HG02884 (cell line): ENCODE results near the gene PKMYT1.

Source experiments
- ATAC-seq: cut with Tn5 transposase; IDR thresholded peaks from one replicate; pipeline ENCODE4 v1.9.1; 2021; ENCODE audit warnings: mild to moderate bottlenecking, moderate library complexity; ENCODE audit not compliant: unreplicated experiment

The PKMYT1 gene

DNA sequence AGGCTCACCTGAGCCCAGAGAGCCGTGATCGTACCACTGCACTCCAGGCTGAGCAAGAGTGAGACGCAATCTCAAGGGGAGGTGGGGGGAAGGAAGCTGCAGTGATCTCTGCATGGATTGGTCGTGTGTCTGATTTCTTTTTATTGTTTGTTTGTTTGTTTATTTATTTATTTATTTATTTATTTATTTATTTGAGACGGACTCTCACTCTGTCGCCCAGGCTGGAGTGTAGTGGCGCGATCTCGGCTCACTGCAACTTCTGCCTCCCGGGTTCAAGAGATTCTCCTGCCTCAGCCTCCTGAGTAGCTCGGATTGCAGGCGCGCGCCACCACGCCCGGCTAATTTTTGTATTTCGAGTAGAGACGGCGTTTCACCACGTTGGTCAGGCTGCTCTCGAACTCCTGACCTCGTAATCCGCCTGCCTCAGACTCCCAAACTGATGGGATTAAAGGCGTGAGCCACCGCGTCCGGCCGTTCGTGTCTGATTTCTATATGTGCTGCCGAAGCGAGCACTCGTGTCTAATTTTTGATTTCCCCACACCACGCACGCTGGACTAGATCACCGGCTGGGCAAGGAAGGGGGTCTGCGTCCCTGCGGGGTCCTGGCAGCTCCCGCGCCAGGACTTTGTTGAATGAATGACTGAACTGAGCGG, 39.5 kb upstream of the PKMYT1 start:
- no peak for ATAC-seq

DNA sequence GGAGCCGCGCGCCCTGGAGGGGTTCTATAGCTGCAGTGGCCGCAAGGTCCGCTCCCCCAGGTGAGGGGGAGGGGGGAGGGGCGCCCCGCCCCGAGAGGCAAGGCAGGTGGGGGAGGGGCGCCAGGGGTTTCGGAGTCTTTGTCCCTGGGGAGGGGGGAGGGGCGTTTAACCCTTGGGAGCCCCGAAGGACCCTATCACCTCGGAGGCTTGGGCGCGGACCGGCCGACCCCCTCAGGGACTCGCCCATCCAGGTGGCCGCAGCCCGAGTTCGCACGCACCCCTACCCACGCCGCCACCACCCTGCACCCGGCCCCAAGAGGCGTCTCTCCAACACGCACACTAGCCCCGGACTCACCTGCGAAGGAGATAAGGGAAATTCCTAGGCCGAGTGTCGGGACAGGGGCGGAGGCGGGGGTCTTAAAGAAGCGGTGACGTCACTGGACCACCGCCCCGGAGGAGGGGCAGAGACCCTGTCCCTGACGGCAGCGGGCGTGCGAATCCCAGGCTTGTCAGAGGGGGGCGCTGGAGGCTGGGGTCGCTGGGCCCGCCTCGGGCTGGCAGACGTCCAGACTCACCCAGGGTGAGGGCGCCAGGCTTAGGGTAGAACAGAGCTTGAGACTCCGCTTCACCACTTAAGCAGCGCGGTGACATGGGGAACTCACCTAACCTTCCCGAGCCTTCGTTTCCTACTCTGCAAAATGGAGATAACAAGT, 37.7 kb upstream of the PKMYT1 start, which contains the start of gene CLDN6:
TSS of gene CLDN6 (minus strand) at position 390 of the 713 bp plus-strand sequence. CDS start 2,162 bp downstream, outside the sequence.
- no peak for ATAC-seq

DNA sequence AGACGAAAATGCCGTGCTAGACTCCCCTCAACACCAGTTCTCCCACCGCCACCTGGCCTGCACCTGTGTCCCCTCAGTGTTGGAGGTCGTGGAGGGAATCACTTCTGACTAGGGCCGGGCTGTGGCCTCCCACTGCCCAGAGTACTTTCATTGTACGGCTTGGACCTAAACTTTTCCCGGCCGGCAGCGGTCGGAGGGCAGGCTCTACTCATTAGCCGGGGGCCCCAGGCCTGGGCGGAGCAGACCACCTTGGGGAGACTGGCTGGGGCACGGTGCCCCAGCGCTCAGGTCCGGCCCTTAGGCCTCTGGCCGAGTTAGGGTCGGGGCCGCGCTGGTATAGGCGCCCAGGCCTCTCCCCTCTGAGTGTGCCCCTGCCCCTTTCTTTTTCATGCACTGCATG, 37.1 kb upstream of the PKMYT1 start:
- no peak for ATAC-seq

DNA sequence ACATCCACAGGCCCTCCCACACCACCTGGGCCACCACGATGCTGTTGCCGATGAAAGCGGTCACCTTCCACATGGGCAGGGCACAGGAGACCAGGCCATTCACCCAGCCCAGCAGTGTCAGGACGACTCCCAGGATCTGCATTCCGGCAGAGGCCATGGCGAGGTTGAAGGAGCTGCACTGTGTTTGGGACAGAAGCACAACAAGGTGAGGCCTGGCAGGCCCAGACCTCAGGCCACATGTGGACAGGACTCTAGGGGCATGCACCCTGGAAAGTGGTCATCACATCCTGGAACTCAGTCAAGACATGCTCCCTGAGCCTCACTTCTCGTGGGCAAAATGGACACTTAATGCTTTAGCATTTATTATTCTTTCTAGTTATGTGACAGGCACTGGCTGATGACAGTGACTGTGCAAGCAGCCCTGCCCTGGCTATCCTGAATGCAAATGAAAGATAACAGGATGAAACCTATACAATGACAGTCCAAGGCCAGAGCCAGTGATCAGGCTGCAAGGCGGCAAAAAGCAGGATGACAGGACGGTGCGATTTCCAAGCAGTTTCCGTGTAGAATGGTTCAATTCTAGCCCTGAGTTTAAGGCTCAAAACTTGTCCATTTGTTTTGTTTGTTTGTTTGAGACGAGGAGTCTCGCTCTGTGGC, 35.7 kb upstream of the PKMYT1 start:
- ATAC-seq = no peak

DNA sequence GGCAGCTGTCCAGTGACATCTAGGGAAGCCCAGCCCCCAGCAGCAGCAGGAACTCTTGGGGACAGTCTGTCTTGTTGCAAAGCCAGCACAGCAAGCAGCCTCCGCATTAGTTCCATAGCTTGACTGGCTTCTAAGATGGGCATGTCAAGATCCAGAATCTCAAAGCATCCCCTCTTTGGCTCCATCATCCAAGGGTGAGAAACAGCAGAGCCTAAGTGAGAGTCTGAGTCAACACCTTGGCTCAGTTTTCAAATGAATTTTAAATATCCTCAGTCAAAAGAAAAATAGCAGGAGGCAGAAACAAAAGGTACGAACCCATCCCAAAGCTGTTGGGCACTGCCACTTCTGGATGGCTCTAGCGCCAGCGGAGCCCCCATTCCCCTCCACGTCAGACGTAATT, 34.7 kb upstream of the PKMYT1 start:
- no peak for ATAC-seq

DNA sequence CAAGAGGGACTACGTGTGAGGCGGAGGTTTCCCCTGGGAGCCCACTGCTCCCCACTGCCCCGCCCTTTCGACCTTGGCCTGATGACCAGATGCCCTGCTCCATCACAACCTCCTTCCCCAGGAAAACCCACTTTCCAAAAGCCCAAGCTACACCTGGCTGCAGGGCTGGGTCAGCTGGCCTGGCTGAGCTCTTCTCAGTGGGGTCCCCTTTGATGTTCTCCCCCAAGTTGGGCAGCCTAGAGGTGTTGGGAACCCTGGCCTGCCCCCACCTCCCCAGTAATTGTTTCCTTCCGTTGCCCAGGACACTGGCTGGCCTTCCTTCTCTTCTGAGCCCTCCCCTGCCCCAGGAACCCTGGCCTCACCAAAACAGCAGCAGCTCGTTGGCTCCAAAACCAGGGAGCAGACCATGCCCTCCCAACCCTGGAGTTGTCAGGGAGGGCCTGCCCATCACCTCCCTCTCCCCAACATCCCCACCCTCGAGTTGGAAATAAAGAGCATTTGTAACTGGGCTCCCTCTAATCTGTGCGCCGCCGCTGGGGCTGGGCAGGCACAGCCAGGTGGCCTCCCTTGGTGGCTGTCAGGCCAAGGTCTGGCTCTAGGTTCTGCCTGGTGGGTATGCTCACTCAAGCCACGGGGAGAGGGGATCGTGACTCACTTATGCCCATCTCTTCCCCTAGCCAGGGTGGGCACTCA, 33.9 kb upstream of the PKMYT1 start:
- ATAC-seq = no peak

DNA sequence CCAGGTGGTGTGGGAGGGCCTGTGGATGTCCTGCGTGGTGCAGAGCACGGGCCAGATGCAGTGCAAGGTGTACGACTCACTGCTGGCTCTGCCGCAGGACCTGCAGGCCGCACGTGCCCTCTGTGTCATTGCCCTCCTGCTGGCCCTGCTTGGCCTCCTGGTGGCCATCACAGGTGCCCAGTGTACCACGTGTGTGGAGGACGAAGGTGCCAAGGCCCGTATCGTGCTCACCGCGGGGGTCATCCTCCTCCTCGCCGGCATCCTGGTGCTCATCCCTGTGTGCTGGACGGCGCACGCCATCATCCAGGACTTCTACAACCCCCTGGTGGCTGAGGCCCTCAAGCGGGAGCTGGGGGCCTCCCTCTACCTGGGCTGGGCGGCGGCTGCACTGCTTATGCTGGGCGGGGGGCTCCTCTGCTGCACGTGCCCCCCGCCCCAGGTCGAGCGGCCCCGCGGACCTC, 33.3 kb upstream of the PKMYT1 start:
- no peak for ATAC-seq

DNA sequence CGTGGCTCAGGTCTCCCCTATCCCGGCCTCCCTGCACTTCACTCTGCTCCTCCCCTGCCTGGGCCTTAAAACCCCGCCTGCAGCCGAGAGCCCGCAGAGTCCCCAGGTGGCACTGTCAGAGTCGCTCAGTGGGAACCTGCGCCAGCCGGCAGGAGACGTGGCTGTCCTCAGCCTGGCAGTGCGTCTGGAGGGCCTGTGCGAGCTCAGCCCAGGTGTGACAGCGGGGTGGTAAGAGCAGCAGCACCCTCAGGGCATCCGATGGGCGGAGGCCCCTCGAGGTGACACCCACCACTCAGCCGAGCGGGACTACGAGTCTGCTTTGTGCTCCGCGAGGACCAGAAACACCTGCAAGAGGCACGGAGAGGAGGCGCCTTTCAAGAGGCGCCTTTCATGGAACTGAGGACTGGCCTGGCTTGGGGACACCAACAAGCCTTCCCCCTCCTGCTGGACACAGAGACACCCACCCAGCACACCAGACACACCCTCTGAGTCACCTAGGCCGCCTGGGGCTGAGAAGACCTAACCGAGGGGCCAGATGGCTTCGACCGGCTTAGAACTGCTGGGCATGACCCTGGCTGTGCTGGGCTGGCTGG, 32.7 kb upstream of the PKMYT1 start, which contains the start of gene CLDN9:
TSS of gene CLDN9 (plus strand) at position 96 of the 593 bp plus-strand sequence. CDS start at position 536, 440 bp downstream.
- ATAC-seq = no peak

DNA sequence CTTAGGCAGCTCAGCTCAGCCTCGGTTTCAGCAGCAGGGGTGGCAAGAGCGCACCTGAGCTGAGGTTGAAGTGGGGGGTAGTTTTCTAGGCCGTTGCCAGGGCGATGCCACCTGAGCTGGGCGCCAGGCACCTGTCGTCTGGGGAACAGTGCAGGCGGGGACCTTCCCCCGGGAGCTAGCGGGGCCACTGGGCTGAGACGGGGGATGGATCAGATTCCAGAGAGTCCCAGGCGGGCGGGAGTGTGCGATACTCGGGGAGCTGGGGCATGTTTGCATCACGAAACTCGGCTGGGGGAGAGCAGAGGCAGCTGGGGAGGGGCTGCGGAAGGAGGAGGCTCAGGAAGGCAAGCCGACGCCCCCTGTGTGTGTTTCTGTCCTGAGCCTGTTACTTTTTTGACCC, 32.0 kb upstream of the PKMYT1 start:
- ATAC-seq = no peak

DNA sequence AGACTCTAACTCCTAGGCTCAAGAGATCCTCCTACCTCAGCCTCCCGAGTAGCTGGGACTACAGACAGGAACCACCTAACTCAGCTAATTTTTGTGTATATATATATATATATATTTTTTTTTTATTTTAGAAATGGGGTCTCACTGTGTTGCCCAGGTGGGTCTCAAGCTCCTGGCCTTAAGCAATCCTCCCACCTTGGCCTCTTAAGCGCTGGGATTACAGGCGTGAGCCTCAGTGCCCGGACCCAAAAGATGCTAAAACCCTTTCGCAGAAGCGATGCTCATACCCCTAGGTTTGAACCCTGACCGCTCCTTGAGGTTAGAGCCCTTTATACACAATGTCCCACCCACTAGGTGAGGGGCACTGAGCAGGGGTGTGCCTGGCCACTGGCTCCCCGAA, 30.3 kb upstream of the PKMYT1 start:
- no peak for ATAC-seq

DNA sequence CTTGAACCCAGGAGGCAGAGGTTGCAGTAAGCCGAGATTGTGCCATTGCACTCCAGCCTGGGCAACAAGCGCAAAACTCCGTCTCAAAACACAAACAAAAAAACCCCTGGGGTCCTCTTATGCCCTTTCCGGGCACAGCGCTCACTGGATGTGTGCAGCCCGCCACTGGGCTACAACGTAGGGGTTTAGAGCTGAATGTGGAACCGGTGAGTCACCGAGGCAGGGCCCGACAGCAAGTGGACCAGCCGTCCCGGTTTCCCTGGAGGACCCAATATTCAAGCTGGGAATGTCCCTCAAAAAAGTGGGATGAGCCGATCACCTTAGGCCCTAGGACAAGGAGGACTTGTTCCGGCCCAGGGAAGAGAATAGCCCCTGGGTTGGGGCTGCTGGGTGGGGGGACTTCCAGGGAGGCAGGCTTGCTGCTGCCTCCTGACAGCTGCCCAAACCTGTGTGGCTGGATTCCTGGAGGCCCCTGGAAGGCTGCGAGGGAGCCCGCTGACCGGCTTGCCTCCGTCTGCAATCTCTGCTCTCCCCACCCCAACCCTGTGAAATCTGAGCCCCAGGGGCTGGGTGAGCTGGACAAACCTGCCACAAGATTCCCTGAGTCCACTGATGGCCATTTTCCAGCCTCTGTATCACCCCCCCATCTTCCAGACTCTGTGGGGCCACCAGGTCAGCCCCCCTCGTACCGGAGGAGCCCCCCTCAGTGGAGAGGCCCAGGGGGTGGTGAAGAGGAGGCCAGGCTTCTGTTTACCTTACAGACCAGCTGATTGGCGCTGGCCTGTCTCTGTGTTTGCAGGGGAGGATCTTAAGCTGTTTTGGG, 29.5 kb upstream of the PKMYT1 start:
- ATAC-seq = no peak

DNA sequence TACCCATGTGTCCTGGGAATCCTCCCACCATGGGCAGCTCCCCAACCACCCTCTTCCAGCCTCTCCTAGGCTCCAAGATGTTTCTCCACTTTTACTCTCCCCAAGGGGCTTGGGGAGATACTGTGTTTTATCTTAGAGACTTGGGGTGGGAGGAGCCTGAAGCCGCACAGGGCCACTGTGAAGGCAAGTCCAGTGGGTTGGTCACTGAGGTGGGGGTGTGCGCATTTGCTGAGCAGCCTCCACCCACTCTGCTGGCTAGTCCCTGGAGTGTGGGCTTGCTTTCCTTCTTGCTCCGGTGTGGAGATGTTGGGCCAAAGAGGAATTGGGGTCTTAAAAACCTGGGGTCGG, 28.4 kb upstream of the PKMYT1 start:
- no peak for ATAC-seq

DNA sequence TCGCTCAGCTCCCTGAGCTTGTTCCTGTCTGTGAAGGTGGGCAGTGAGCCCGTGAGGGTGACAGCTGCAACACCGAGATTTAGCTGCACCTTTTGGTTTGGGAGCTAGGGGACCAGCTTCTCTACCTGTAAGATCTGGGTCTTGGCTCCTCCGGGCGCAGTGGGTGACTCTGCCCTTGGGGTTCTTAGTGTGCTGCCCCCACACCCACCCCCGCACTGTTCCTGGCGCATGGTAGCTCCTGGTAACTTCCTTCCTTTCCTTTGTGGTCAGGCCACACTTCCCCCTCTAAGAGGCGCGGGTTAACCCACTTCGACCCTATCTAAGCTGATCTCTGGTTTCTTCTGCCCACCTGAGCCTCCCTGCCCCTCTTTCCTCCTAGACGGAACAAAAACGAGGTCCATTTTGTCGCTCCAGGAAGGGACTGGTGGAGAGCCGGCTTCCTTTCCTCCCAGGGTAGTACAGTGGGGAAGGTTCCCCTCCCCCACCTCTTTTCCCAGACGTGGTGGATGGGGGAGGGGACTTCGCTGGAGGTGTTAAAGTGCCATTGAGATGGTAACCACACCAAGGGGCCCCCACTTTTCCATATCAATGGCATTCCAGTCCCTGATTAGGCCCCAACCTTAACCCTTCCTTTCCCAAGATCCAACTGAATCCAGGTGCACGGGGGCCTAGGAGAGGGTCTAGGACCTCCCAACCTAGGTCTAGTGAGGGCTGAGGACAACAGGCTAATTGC, 27.9 kb upstream of the PKMYT1 start:
- ATAC-seq = no peak

DNA sequence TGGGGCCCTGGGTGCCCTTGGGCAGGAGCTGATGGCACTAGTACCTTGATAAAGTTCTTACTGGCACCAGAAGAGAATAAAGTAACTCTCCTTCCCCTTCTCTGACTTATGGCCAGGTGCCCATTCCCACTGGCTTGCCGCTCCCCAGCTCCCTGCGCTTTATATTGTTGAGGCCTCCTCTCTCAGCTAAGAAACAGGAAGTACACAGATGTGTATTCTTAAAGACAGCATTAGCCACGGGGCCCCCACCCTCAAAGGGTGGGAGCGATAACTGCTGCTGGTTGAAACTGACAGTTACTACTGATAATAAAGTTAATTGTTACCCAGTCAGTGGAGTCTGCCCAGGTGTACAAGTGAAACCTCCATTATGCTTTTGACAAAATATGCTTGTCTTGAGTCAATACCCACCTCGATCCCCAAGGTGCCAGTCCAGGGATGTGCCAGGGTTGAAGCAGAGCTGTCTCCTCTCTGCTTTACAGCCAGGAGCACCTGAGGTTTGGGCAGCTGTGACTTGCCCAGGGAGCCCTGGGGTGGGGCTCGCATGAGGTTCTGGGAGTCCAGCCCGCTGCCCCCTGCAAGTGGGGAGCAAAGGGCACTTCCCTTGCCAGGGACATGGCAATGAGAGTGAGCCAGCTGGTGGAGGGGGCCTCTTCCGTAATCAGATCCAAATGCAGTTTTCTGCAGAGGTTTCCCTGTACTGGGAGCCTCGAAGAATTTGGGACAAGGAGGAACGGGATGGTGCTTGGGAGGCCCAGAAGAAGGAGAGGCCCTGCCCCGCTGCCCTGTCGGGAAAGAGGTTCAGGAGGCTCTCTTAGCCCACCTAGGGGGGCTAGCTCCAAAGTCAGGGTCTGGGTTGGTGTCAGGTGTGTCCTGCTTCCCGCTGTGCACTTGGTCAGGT, 27.1 kb upstream of the PKMYT1 start:
- ATAC-seq = no peak

DNA sequence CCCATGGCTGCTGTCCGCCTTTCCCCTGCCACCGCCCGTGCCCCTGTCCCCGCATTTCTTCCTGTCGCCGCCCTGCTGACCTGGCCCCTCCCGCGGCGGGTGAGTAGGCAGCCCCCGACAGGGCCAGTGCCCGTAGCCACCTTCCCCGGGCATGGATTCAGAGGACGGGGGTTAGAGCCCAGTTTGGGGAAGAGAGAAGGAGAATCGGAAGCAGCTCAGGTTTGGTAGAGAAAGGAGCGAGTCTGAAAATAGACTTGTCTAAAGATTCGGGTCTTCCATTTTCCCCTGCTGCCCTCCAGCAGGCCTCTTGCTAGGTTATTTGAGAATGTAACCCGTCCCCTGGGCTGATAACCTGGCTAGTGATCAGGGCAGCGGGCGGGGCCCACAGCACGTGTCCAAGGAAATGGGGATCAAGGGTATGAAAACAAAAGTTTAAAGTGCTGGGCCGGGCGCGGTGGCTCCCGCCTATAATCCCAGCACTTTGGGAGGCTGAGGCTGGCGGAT, 24.6 kb upstream of the PKMYT1 start:
- no peak for ATAC-seq

DNA sequence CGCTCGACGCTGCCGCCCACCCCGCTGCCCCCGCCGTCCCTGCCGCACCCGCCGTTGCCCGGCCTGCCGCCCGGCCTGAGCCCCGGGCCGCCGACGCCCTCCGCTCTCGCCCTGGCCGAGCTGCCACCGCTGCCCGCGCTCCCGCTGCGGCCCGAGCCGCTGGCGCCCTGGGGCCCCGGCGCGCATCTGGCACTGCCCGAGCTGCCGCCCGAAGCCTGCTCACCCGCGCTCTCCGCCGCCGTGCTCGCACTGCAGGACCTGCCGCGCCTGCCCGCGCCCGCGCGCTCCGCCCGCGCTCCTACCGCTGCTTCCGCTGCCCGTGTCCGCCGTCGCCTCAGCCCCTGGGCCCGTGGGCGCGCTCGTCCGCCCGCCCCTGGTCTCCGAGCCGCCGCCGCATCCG, 24.1 kb upstream of the PKMYT1 start:
- ATAC-seq = no peak

DNA sequence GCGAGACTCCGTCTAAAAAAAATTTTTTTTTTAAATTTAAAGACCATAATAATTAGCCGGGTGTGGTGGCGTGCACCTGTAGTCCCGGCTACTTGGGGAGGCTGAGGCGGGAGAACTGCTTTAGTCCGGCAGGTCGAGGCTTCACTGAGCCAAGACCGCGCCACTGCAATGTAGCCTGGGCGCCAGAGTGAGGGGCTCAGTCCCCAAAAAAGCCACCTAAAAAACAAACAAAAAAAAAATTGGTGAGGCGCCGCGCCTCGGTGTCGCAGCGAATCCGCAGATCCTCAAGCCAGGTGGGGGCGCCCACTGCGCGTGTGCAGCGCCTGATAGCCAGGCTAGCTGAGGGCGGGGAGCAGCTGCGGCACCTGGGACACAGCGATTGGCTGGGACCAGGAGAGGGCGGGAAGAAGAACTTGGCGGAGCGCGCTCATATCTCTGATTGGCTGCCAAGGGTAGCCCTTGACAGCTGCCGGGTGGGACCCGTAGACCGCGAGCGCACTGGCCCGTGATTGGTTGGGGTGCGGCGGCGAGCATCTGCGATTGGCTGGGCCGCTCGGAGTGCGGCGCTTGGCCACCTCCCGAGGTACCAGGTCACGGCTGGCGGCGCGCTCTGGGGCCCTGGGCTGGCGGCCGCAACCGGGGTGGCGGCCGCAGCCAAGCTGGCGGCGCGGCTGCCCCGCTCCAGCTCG, 23.5 kb upstream of the PKMYT1 start:
- ATAC-seq = peak; percentile 96

DNA sequence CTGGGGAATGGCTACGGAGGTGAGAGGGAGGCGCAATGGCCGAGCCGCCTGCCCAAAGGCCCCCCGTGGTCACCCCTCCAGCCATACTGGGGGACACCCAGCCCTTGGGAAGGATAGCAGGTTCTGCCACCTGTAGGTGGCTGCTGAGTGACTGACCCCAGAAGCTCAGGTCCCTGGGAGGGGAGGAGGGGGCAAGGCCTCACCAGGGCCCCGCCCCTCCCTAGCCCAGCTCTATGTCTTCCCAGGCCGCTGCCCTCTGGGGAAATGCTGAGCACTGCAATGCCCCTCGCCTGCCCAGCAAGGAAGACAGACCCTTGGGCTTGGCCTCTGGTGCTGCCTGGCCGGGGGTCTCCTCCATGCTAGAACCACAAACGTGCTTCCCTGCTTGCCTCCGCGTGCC, 21.1 kb upstream of the PKMYT1 start:
- no peak for ATAC-seq
